ENCODE measurements around the gene TRAF7.
"Not testable (repeated sequence)": the region's sequence is repeated elsewhere in the genome, so short reads cannot be mapped to it uniquely, and the experiment has no call there.

TRAF7 gene

GRCh38 chr16:2123706-2124376 is 31.7 kb upstream of the TRAF7 start:
- 81% methylated on average over 16 of the region's 27 CpGs for WGBS

GRCh38 chr16:2124377-2124693 is 31.2 kb upstream of the TRAF7 start:
- H3K4me1 ChIP-seq (ENCODE audit: insufficient read depth, low read length); H3K36me3 ChIP-seq (ENCODE audit: insufficient read depth, low read length); H3K27me3 ChIP-seq (ENCODE audit: insufficient read depth, low read length); H3K4me3 ChIP-seq (ENCODE audit: low read length); H3K9me3 ChIP-seq (ENCODE audit: insufficient read depth, low read depth, low read length): not testable (repeated sequence)
- 61% methylated on average over 11 of the region's 11 CpGs for WGBS
- peak overlapping the region; percentile 90 for H3K27ac ChIP-seq (ENCODE audit: low read depth, low read length)
- peak overlapping the region; percentile 60 for H3K9ac ChIP-seq (ENCODE audit: low read depth, low read length)

More at GRCh38 chr16:2123706-2124376, 31.7 kb upstream of the TRAF7 start:
- not testable (repeated sequence) for H3K4me3 ChIP-seq (ENCODE audit: low read length); H3K27ac ChIP-seq (ENCODE audit: low read depth, low read length); H3K9me3 ChIP-seq (ENCODE audit: insufficient read depth, low read depth, low read length); H3K27me3 ChIP-seq (ENCODE audit: insufficient read depth, low read length); H3K4me1 ChIP-seq (ENCODE audit: insufficient read depth, low read length); H3K36me3 ChIP-seq (ENCODE audit: insufficient read depth, low read length)
- peak overlapping the region; percentile 60; the same call in 1 of the 2 replicates for H3K9ac ChIP-seq (ENCODE audit: low read depth, low read length)

- Histone ChIP-seq H3K9ac (ENCODE audit: low read depth, low read length) (peak overlapping the region; percentile 60), H3K4me3 (ENCODE audit: low read length) (0 out of 2 replicates have a peak overlapping the region, but pooled peaks have one; percentile 19), H3K27ac (ENCODE audit: low read depth, low read length) (peak overlapping the region; percentile 90)
- WGBS = 18% methylated on average over 33 of the region's 37 CpGs
- H3K4me1 ChIP-seq (ENCODE audit: insufficient read depth, low read length); H3K27me3 ChIP-seq (ENCODE audit: insufficient read depth, low read length); H3K36me3 ChIP-seq (ENCODE audit: insufficient read depth, low read length); H3K9me3 ChIP-seq (ENCODE audit: insufficient read depth, low read depth, low read length): not testable (repeated sequence)
These were observed 30.7 kb upstream of the TRAF7 start for GRCh38 chr16:2124694-2125444.

- H3K27ac ChIP-seq (ENCODE audit: low read depth, low read length) = peak overlapping the region; percentile 90
- H3K9me3 ChIP-seq (ENCODE audit: insufficient read depth, low read depth, low read length); H3K4me1 ChIP-seq (ENCODE audit: insufficient read depth, low read length); H3K27me3 ChIP-seq (ENCODE audit: insufficient read depth, low read length); H3K4me3 ChIP-seq (ENCODE audit: low read length); H3K36me3 ChIP-seq (ENCODE audit: insufficient read depth, low read length): not testable (repeated sequence)
- peak overlapping the region; percentile 60; the same call in 1 of the 2 replicates for H3K9ac ChIP-seq (ENCODE audit: low read depth, low read length)
- 60% methylated on average over 10 of the region's 11 CpGs for WGBS
These were observed 30.0 kb upstream of the TRAF7 start for GRCh38 chr16:2125609-2126008.

- WGBS = 90% methylated on average over 20 of the region's 21 CpGs
- not testable (repeated sequence) for H3K36me3 ChIP-seq (ENCODE audit: insufficient read depth, low read length); H3K9ac ChIP-seq (ENCODE audit: low read depth, low read length); H3K27me3 ChIP-seq (ENCODE audit: insufficient read depth, low read length); H3K4me1 ChIP-seq (ENCODE audit: insufficient read depth, low read length); H3K27ac ChIP-seq (ENCODE audit: low read depth, low read length); H3K9me3 ChIP-seq (ENCODE audit: insufficient read depth, low read depth, low read length); H3K4me3 ChIP-seq (ENCODE audit: low read length)
These were observed 29.3 kb upstream of the TRAF7 start for GRCh38 chr16:2126161-2126743.

GRCh38 chr16:2126928-2127556 is 28.5 kb upstream of the TRAF7 start:
- not testable (repeated sequence) for H3K9ac ChIP-seq (ENCODE audit: low read depth, low read length); H3K4me1 ChIP-seq (ENCODE audit: insufficient read depth, low read length); H3K4me3 ChIP-seq (ENCODE audit: low read length); H3K27ac ChIP-seq (ENCODE audit: low read depth, low read length); H3K9me3 ChIP-seq (ENCODE audit: insufficient read depth, low read depth, low read length); H3K36me3 ChIP-seq (ENCODE audit: insufficient read depth, low read length); H3K27me3 ChIP-seq (ENCODE audit: insufficient read depth, low read length)
- WGBS = 91% methylated on average over 31 of the region's 31 CpGs

- not testable (repeated sequence) for H3K27ac ChIP-seq (ENCODE audit: low read depth, low read length)
These were observed 27.8 kb upstream of the TRAF7 start for GRCh38 chr16:2127630-2128280.

GRCh38 chr16:2129251-2129650 is 26.3 kb upstream of the TRAF7 start:
- H3K9ac ChIP-seq (ENCODE audit: low read depth, low read length); H3K9me3 ChIP-seq (ENCODE audit: insufficient read depth, low read depth, low read length); H3K4me3 ChIP-seq (ENCODE audit: low read length); H3K27ac ChIP-seq (ENCODE audit: low read depth, low read length); H3K36me3 ChIP-seq (ENCODE audit: insufficient read depth, low read length); H3K4me1 ChIP-seq (ENCODE audit: insufficient read depth, low read length); H3K27me3 ChIP-seq (ENCODE audit: insufficient read depth, low read length): not testable (repeated sequence)
- WGBS = 95% methylated on average over 8 of the region's 11 CpGs

More at GRCh38 chr16:2127630-2128280, 27.8 kb upstream of the TRAF7 start:
- not testable (repeated sequence) for H3K36me3 ChIP-seq (ENCODE audit: insufficient read depth, low read length); H3K9me3 ChIP-seq (ENCODE audit: insufficient read depth, low read depth, low read length); H3K4me1 ChIP-seq (ENCODE audit: insufficient read depth, low read length); H3K4me3 ChIP-seq (ENCODE audit: low read length); H3K9ac ChIP-seq (ENCODE audit: low read depth, low read length); H3K27me3 ChIP-seq (ENCODE audit: insufficient read depth, low read length)
- WGBS = 11% methylated on average over 3 of the region's 3 CpGs

- 90% methylated on average over 22 of the region's 22 CpGs for WGBS
- H3K4me3 ChIP-seq (ENCODE audit: low read length); H3K27me3 ChIP-seq (ENCODE audit: insufficient read depth, low read length); H3K9ac ChIP-seq (ENCODE audit: low read depth, low read length); H3K4me1 ChIP-seq (ENCODE audit: insufficient read depth, low read length); H3K9me3 ChIP-seq (ENCODE audit: insufficient read depth, low read depth, low read length); H3K27ac ChIP-seq (ENCODE audit: low read depth, low read length); H3K36me3 ChIP-seq (ENCODE audit: insufficient read depth, low read length): not testable (repeated sequence)
These were observed 25.6 kb upstream of the TRAF7 start for GRCh38 chr16:2129890-2130447.

- not testable (repeated sequence) for H3K27me3 ChIP-seq (ENCODE audit: insufficient read depth, low read length); H3K9me3 ChIP-seq (ENCODE audit: insufficient read depth, low read depth, low read length); H3K4me3 ChIP-seq (ENCODE audit: low read length); H3K9ac ChIP-seq (ENCODE audit: low read depth, low read length); H3K27ac ChIP-seq (ENCODE audit: low read depth, low read length); H3K4me1 ChIP-seq (ENCODE audit: insufficient read depth, low read length); H3K36me3 ChIP-seq (ENCODE audit: insufficient read depth, low read length)
- WGBS = 91% methylated on average over 5 of the region's 12 CpGs
These were observed 21.8 kb upstream of the TRAF7 start for GRCh38 chr16:2133797-2134196.

- H3K36me3 ChIP-seq (ENCODE audit: insufficient read depth, low read length); H3K9me3 ChIP-seq (ENCODE audit: insufficient read depth, low read depth, low read length); H3K9ac ChIP-seq (ENCODE audit: low read depth, low read length); H3K27ac ChIP-seq (ENCODE audit: low read depth, low read length); H3K4me1 ChIP-seq (ENCODE audit: insufficient read depth, low read length); H3K27me3 ChIP-seq (ENCODE audit: insufficient read depth, low read length): not testable (repeated sequence)
- WGBS = under 1% methylated on average over 26 of the region's 42 CpGs
- H3K4me3 ChIP-seq (ENCODE audit: low read length) = peak overlapping the region; percentile 50
These were observed 20.5 kb upstream of the TRAF7 start for GRCh38 chr16:2135071-2135470.
